Mucosa of gallbladder (tissue), 1 donor: Measurements from ENCODE around the gene TSPAN4. TPM values are rescaled to one million over a fixed set of nuclear protein-coding genes. Genes with fewer than 3 reads are reported as not detected.

Experiments
- DNase-seq: peaks from one replicate; pipeline ENCODE4 v3.0.0-alpha.2; 2020; ENCODE audit warnings: low spot score
- total RNA-seq: library from RNA; stranded (reverse); gene quantifications from one replicate; pipeline ENCODE4 v1.2.1, GENCODE V29; 2021
- donor health status: DM: no; HTN: no; CAD: no.

The TSPAN4 gene
- total RNA-seq, 1 donor from 2014 or later: 34.6 TPM

DNA sequence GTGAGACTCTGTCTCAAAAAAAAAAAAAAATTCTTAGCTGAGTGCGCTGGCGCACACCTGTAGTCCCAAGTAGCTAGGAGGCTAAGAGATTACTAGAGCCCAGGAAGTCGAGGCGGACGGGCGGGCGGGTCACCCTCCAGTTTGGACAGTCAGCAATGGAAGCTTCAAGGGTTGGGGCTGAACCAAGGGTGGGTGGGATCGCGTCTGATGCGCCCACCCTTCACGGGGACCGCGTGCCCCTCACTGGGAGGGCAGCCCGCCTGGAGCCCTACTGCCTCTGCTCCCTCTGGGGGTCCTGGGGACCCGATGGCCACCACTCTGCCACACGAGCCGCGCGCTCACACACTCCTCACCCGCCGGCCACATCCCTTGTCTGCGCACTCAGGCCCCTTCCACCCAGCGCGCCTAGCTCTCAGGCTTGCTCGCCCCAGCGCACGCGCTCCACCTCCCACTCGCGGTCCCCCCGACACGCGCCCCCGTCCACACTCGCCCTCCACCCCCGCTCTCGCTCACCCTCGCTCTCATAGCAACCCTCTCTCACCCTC is 67.5 kb downstream of the TSPAN4 start:
- no peak for DNase-seq

DNA sequence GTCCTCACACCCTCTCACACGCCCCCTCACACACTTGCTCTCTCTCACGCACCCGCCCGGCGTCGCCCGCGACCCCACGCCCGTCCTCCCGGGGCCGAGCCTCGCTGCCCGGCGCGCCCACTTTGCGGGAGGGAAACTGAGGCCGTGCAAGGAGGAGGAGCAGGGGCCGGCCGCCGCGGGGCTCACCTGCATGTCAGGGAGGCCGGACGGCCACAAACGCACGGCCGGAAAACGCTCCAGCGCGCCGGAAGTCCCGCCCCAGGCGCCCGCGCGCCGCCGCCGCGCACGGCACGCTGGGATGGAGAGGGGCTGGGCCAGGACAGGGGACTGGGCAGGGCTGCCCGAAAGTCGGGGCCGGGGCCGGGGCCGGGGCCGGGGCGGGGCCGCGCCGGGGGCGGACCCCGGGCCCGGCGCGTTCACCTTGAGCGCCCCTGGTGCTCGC is 68.0 kb downstream of the TSPAN4 start, which contains the start of gene CHID1:
TSS of gene CHID1 (minus strand) at position 222 of the 442 bp plus-strand sequence. CDS start 5,994 bp downstream, outside the sequence.
- peak; percentile 82 for DNase-seq

DNA sequence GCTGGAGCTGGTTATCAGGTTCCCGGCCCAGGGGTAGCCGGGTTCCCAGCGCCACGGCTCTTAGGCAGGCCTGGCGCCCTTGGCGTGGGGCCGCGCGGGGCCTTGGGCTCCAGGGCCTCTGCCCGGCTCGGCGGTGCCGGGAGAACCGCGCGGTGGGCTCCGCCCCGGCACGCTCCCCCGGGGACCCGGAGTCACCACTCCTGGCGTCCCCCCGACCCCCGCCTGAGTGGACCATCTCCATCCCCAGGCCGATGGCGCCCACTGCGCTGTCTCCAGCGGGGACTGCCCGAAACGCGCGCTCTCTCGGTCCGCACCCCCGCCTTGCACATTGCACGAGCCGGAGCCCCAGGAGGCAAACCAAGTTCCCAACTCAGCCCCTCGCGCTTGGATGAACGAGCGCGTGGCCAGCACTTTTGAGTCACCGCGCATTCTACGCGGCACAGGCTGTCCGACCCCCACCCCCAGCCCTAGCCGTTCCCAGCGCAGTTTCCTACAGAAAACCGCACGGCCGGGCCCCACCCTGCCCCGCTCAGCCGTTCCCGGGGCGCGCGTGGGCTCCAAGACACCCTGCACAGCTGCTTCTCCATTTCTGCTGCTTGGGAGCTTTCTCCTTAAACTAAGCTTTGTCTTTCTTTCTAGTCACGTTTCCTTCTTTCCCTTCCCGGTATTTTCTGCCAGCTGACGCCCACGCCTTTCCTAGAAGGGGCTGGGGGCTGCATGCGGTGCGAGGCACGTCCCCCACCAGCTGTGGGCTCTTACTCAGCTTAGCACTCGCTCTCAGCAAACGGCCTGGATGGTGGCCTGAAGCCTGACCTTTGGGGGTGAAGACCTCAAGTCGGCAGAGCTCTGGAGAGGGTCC is 68.6 kb downstream of the TSPAN4 start:
- DNase-seq: no peak

DNA sequence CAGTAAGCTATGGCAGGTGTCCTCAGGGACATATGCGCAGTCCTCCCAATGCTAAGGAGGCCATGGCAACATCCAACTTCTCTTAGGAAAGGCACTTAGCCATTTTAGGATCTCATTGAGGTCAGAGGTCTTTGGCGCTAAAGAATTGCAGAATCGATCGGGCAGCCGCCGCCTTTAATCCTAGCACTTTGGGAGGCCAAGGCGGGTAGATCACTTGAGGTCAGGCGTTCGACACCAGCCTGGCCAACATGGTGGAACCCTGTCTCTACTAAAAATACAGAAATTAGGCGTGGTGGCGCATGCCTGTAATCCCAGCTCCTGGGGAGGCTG is 69.2 kb downstream of the TSPAN4 start:
- no peak for DNase-seq

DNA sequence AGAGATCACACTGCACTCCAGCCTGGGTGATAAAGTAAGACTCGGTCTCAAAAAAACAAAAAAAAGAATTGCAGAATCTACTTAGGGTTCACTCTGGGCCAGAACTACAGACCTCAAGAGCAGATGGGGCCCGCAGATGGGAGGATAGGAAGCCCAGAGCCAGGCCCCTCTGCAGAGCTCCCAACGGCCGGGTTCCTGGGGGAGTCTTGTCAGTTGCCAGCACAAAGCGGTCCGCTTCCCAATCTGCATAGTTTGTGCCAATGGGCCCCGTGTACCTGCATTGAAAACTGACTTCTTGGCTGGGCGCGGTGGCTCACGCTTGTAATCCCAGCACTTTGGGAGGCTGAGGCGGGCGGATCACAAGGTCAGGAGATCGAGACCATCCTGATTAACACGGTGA is 69.6 kb downstream of the TSPAN4 start:
- no peak for DNase-seq

DNA sequence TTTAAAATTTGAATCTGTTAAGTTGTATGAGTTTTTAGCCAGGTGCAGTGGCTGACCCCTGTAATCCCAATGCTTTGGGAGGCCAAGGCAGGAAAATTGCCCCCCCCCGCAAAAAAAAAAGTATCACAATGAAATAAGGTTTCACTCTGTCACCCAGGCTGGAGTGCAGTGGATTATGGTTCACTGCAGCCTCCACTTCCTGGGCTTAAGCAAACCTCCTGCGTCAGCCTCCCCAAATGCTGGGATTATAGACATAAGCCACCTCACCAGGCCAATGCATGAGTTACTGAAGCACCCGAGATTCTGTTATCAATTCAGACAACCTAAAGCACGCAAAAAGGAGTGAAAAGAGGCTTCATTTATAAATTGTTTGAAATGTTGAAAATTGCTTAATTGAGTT is 70.4 kb downstream of the TSPAN4 start:
- no peak for DNase-seq

DNA sequence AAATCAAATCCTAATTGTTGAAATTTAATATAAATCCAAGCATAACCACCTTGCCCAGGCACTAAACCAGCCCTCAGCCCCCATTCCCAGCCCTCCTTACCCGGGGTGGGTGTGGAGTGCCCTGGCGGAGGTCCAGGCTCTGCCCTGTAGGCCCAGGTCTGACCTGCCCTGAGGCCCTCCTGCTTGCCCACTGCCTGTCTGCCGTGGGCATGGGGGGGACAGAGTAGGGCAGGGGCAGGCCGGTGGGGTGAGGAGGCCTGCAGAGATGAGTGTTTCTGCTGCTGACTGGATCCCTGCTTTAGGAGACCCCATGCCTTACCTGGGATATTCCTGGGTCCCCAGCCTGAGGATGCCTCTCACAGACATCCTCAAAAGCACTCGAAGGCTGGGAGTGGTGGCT is 71.6 kb downstream of the TSPAN4 start:
- no peak for DNase-seq

DNA sequence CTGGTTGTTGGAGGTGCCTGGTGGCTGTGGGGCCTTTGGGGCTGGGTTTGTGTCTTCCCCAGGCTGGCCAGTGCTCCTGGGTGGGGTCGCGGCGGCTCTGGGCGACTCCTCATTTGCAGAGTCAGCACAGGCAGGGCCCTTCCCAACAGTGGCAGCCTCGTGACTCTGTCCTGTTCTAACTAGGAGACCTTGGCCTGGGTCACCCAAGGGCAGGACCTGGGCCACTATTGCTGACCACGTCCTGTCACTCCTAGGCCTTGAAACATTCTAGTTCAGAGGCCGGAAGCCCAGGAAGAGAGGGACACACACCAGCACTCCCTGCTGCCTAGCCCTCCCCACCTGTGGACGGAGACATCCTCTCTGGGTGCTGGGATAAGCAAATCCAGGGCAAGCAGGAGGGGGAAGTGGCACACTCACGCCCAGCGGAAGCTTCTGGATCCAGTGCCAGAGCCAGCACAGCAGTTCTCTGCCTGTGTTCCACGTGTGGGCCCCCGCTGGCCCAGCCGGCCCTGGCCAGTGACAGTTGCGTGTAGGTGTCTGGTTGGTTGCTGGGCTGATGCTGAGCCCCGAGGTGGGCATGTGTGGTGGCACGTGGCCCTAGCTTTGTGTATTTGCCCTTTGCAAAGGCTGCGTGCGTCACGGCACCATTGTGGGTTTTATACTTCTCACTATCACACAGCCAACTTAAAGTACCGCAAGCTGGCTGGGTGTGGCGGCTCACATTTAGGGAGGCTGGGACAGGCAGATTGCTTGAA is 72.3 kb downstream of the TSPAN4 start:
- DNase-seq: peak; percentile 52

Other genes starting within 250 kb of the TSPAN4 start
- 54.0 TPM for gene IRF7, start 226.9 kb upstream of the TSPAN4 start, total RNA-seq
- gene CDHR5, start 217.9 kb upstream of the TSPAN4 start, total RNA-seq: 89.6 TPM
- gene SCT, start 215.7 kb upstream of the TSPAN4 start, total RNA-seq: not detected
- gene DRD4, start 205.6 kb upstream of the TSPAN4 start, total RNA-seq: 2.6 TPM
- 45.0 TPM for gene DEAF1, start 147.6 kb upstream of the TSPAN4 start, total RNA-seq
- gene TMEM80, start 147.0 kb upstream of the TSPAN4 start, total RNA-seq: 52.0 TPM
- gene EPS8L2, start 136.6 kb upstream of the TSPAN4 start, total RNA-seq: 228 TPM
- 176 TPM for gene TALDO1, start 95.4 kb upstream of the TSPAN4 start, total RNA-seq
- gene GATD1, start 65.4 kb upstream of the TSPAN4 start, total RNA-seq: 85.9 TPM
- 0.49 TPM for gene CEND1, start 52.8 kb upstream of the TSPAN4 start, total RNA-seq
- gene SLC25A22, start 44.6 kb upstream of the TSPAN4 start, total RNA-seq: 16.3 TPM
- gene PIDD1, start 37.6 kb upstream of the TSPAN4 start, total RNA-seq: 27.7 TPM
- 1,317 TPM for gene RPLP2, start 32.9 kb upstream of the TSPAN4 start, total RNA-seq
- 159 TPM for gene PNPLA2, start 23.9 kb upstream of the TSPAN4 start, total RNA-seq
- 40.5 TPM for gene CRACR2B, start 14.9 kb upstream of the TSPAN4 start, total RNA-seq
- 442 TPM for gene CD151, start 9.9 kb upstream of the TSPAN4 start, total RNA-seq
- 108 TPM for gene POLR2L, start 323 bp upstream of the TSPAN4 start, total RNA-seq
- 101 TPM for gene CHID1, start 68.0 kb downstream of the TSPAN4 start, total RNA-seq
- gene AP2A2, start 83.0 kb downstream of the TSPAN4 start, total RNA-seq: 91.8 TPM
- gene MUC6, start 193.9 kb downstream of the TSPAN4 start, total RNA-seq: 173 TPM
- gene MUC2, start 232.0 kb downstream of the TSPAN4 start, total RNA-seq: 0.26 TPM